AG08396 (cell line): ENCODE measurements around the gene INHBB.

Experiments
- DNase-seq: peaks from one replicate; pipeline ENCODE4 v3.0.0; 2012; ENCODE audit warnings: low spot score, mixed read lengths

Gene INHBB

GRCh38 chr2:120342446-120342845 is 3.5 kb upstream of the INHBB start:
- DNase-seq = no peak

GRCh38 chr2:120343100-120343432 is 2.9 kb upstream of the INHBB start:
- no peak for DNase-seq

- peak; percentile 91 for DNase-seq
Measured at GRCh38 chr2:120343433-120344105, 2.4 kb upstream of the INHBB start.

- peak; percentile 55 for DNase-seq
Measured at GRCh38 chr2:120344214-120344975, 1.5 kb upstream of the INHBB start.

- DNase-seq = peak; percentile 39
Measured at GRCh38 chr2:120344976-120345581, 857 bp upstream of the INHBB start.

GRCh38 chr2:120345608-120346007 is 328 bp upstream of the INHBB start:
- no peak for DNase-seq

- peak; percentile 39 for DNase-seq
Measured at GRCh38 chr2:120346667-120347358, 877 bp downstream of the INHBB start.

GRCh38 chr2:120347396-120348060 is 1.6 kb downstream of the INHBB start:
- DNase-seq = peak; percentile 50

GRCh38 chr2:120348134-120348736 is 2.3 kb downstream of the INHBB start:
- DNase-seq = no peak

- no peak for DNase-seq
Measured at GRCh38 chr2:120348737-120349439, 3.0 kb downstream of the INHBB start.

GRCh38 chr2:120349440-120349921 is 3.5 kb downstream of the INHBB start:
- DNase-seq = no peak

- no peak for DNase-seq
Measured at GRCh38 chr2:120350080-120350479, 4.1 kb downstream of the INHBB start.

- no peak for DNase-seq
Measured at GRCh38 chr2:120350801-120351320, 4.9 kb downstream of the INHBB start.

- no peak for DNase-seq
Measured at GRCh38 chr2:120352696-120353590, 7.0 kb downstream of the INHBB start.

GRCh38 chr2:120353591-120353898 is 7.6 kb downstream of the INHBB start:
- no peak for DNase-seq

- DNase-seq = no peak
Measured at GRCh38 chr2:120353931-120354330, 8.0 kb downstream of the INHBB start.

- no peak for DNase-seq
Measured at GRCh38 chr2:120354467-120354866, 8.5 kb downstream of the INHBB start.

- no peak for DNase-seq
Measured at GRCh38 chr2:120354935-120355779, 9.2 kb downstream of the INHBB start.

GRCh38 chr2:120355780-120356266 is 9.9 kb downstream of the INHBB start:
- DNase-seq = no peak
